ENCODE data around the gene HLCS. TPM values are rescaled to one million over a fixed set of nuclear protein-coding genes. Genes with fewer than 3 reads are reported as not detected.

Gene HLCS
- total and polyA plus RNA-seq, 2 of the 4 experiments (the other 2 are of a cell fraction): 10.6 to 21.0 TPM

GRCh38 chr21:36964827-36965719, 1.4 kb downstream of the HLCS start:
- no peak overlapping the region for H3K18ac ChIP-seq (ENCODE audit: low read depth, low read length)
- no peaks in the 10 kb centered on the region for H4K20me1 ChIP-seq (ENCODE audit: insufficient read depth, low read length)
- POLR2A ChIA-PET (ENCODE audit: unreplicated experiment): no interaction called here
- no peak overlapping the region for H3K9ac ChIP-seq (ENCODE audit: low read depth, low read length)
- H3K4me2 ChIP-seq (ENCODE audit: low read depth, low read length): no peak overlapping the region
- H2BK5ac ChIP-seq (ENCODE audit: low read depth, low read length, poor library complexity, severe bottlenecking): no peak overlapping the region
- WGBS, 2 experiments (ENCODE audit: extremely low coverage in 2 of 2, insufficient read length in 1 of 2): 94% methylated on average over 4 of the region's 8 CpGs; no CpG with 5 or more reads in 1 of the 2 experiments
- H3K23ac ChIP-seq (ENCODE audit: low read depth, low read length): peak overlapping the region; percentile 33
- H2BK20ac ChIP-seq (ENCODE audit: low read depth, low read length): no peak overlapping the region
- peaks cover 3% of the 10 kb centered on the region for H3K4me1 ChIP-seq (ENCODE audit: control insufficient read depth, insufficient read depth, low read length)
- CTCF ChIA-PET: interaction anchor here (0.6 to 1.5 kb wide), 2 partner anchors 10 to 631 kb away, joined by 4 to 6 read pairs; no protein-coding TSS in a partner anchor
- intact Hi-C loops (cut with micrococcal nuclease) (no loop called here), in situ Hi-C loops (cut with MboI; ENCODE audit: low sequenced_read_pairs) (no loop called here), dilution Hi-C loops (cut with HindIII; ENCODE audit: low sequenced_read_pairs, unreplicated experiment) (no loop called here)
- no peak overlapping the region for H2AK9ac ChIP-seq (replicated peaks; ENCODE audit: low read depth, low read length, poor library complexity)
- H3K9me3 ChIP-seq (ENCODE audit: control insufficient read depth, insufficient read depth, low read length): no peaks in the 10 kb centered on the region
- no peak overlapping the region for H2BK120ac ChIP-seq (ENCODE audit: low read depth, low read length)
- DNase-seq (no peak), ATAC-seq (ENCODE audit: low read depth) (no peak)
- H3K27me3 ChIP-seq (ENCODE audit: control insufficient read depth, insufficient read depth, low read length): no peaks in the 10 kb centered on the region
- no peak overlapping the region for H2BK15ac ChIP-seq (ENCODE audit: low read depth, low read length)
- H3K4me3 ChIP-seq (ENCODE audit: insufficient read depth, low read depth, low read length): no peak overlapping the region
- TF ChIP-seq CEBPB (IDR thresholded peaks at IDR 0.05; ENCODE audit: low read depth, low read length) (0 out of 2 replicates have a peak, but pooled peaks have one; percentile 32), NFE2L2 (IDR thresholded peaks at IDR 0.05; ENCODE audit: low read depth, low read length) (no peak)
- H3K9me1 ChIP-seq (ENCODE audit: insufficient read depth, low read length): peaks cover 12% of the 10 kb centered on the region
- H2AFZ ChIP-seq (replicated peaks; ENCODE audit: low read length, poor library complexity): no peak overlapping the region
- TSS peak; percentile 42 for BruUV-seq (replicated peaks)
- peak overlapping the region; percentile 30; the same call in 1 of the 2 replicates for H4K5ac ChIP-seq (ENCODE audit: low read depth, low read length)
- H3K79me1 ChIP-seq (ENCODE audit: low read depth in 1 of 2, low read length in 2 of 2): peaks cover 14 to 31% of the 10 kb centered on the region in 2 experiments
- H4K8ac ChIP-seq (ENCODE audit: low read depth in 2 of 2, low read length in 2 of 2): peak overlapping the region; percentile 0 to 95; a peak in 2 of 4 replicates
- no peak overlapping the region for H4K91ac ChIP-seq (ENCODE audit: insufficient read depth, low read depth, low read length)
- H2AK5ac ChIP-seq (ENCODE audit: low read depth, low read length): 0 out of 2 replicates have a peak overlapping the region, but pooled peaks have one; percentile 3
- no peak overlapping the region for H3K14ac ChIP-seq (replicated peaks; ENCODE audit: low read depth, low read length)
- peaks cover 8% of the 10 kb centered on the region for H3K36me3 ChIP-seq (ENCODE audit: control insufficient read depth, insufficient read depth, low read length)
- H3K4ac ChIP-seq (ENCODE audit: low read depth, low read length): peak overlapping the region; percentile 3; the same call in 1 of the 2 replicates
- no peak overlapping the region for H3K27ac ChIP-seq (ENCODE audit: insufficient read depth, low read length)
- H3K56ac ChIP-seq (ENCODE audit: extremely low read depth, insufficient read depth, low read length): 0 out of 2 replicates have a peak overlapping the region, but pooled peaks have one; percentile 1

Measured in IMR-90 (cell line).